Keratinocyte (primary cell): ENCODE measurements around the gene CTIF. TPM values are rescaled to one million over a fixed set of nuclear protein-coding genes. Genes with fewer than 3 reads are reported as not detected.

Experiments
- DNase-seq: peaks from one replicate; pipeline ENCODE4 v3.0.0-alpha.2; 2011; ENCODE audit warnings: low read depth, missing footprints, low spot score
- FAIRE-seq: peaks from 2 replicates; lab custom pipeline; 2011; peaks lifted over from hg19 to GRCh38; lab: Jason Lieb, UNC
- H2AFZ ChIP-seq: 2 replicates; pipeline ENCODE4 v1.6.0; 2012; ENCODE audit warnings: low read length, control low read depth, inconsistent platforms; ENCODE audit not compliant: control insufficient read depth
- H3K27ac ChIP-seq: 2 replicates; pipeline ENCODE4 v1.5.1; 2011; ENCODE audit warnings: low read length; ENCODE audit not compliant: control insufficient read depth, insufficient read depth
- H3K27me3 ChIP-seq: 3 replicates; pipeline ENCODE4 v1.6.0; 2011; ENCODE audit warnings: low read length; ENCODE audit not compliant: control insufficient read depth, insufficient read depth; ENCODE audit errors: extremely low read depth
- H3K36me3 ChIP-seq, 2 experiments: 2 replicates in 1 of 2; 3 replicates in 1 of 2; pipeline ENCODE4 v1.5.1; 2011; ENCODE audit warnings: low read length in 2 of 2, mild to moderate bottlenecking in 1 of 2; ENCODE audit not compliant: control insufficient read depth in 2 of 2, insufficient read depth in 2 of 2; ENCODE audit errors: extremely low read depth in 1 of 2
- H3K4me1 ChIP-seq: 3 replicates; pipeline ENCODE4 v1.5.1; 2011; ENCODE audit warnings: low read length; ENCODE audit not compliant: control insufficient read depth, insufficient read depth; ENCODE audit errors: extremely low read depth
- H3K4me2 ChIP-seq: 3 replicates; pipeline ENCODE4 v1.6.0; 2011; ENCODE audit warnings: low read depth, low read length; ENCODE audit not compliant: control insufficient read depth, insufficient read depth; ENCODE audit errors: extremely low read depth
- H3K4me3 ChIP-seq, 3 experiments: fragments of 200-600 bp in 1 of 3; sonication (generic) in 1 of 3; 2 replicates in 2 of 3; 3 replicates in 1 of 3; pipeline ENCODE4 v1.5.1; 2011 to 2016; ENCODE audit warnings: low read length in 3 of 3, mild to moderate bottlenecking in 3 of 3, control low read depth in 2 of 3, inconsistent platforms in 1 of 3, low read depth in 1 of 3, mixed read lengths in 1 of 3, mixed run types in 1 of 3, moderate library complexity in 1 of 3; ENCODE audit not compliant: control insufficient read depth in 2 of 3, insufficient read depth in 2 of 3; ENCODE audit errors: extremely low read depth in 1 of 3
- H3K79me2 ChIP-seq: 2 replicates; pipeline ENCODE4 v1.6.0; 2012; ENCODE audit warnings: low read length; ENCODE audit not compliant: control insufficient read depth, insufficient read depth
- H3K9ac ChIP-seq: 3 replicates; pipeline ENCODE4 v1.6.0; 2011; ENCODE audit warnings: low read length; ENCODE audit not compliant: control insufficient read depth, insufficient read depth; ENCODE audit errors: extremely low read depth
- H3K9me1 ChIP-seq: 3 replicates; pipeline ENCODE4 v1.6.0; 2011; ENCODE audit warnings: low read length; ENCODE audit not compliant: control insufficient read depth, insufficient read depth; ENCODE audit errors: extremely low read depth
- H3K9me3 ChIP-seq: 2 replicates; pipeline ENCODE4 v1.5.1; 2012; ENCODE audit warnings: low read depth, low read length; ENCODE audit not compliant: control insufficient read depth
- H4K20me1 ChIP-seq: 3 replicates; pipeline ENCODE4 v1.6.0; 2011; ENCODE audit warnings: low read length; ENCODE audit not compliant: control insufficient read depth, insufficient read depth; ENCODE audit errors: extremely low read depth
- CTCF ChIP-seq, 3 experiments: IDR thresholded peaks in 1 of 3; conservative IDR thresholded peaks in 1 of 3; optimal IDR thresholded peaks in 1 of 3; 2 replicates in 2 of 3; 3 replicates in 1 of 3; pipeline versions ENCODE3 to v1.5.1; 2011; ENCODE audit warnings: low read length in 3 of 3, mild to moderate bottlenecking in 3 of 3, moderate library complexity in 2 of 3, control low read depth in 1 of 3, inconsistent platforms in 1 of 3; ENCODE audit not compliant: insufficient read depth in 2 of 3; ENCODE audit errors: extremely low read depth in 1 of 3
- EZH2 ChIP-seq: IDR thresholded peaks from one replicate; pipeline ENCODE4 v1.6.1; 2012; ENCODE audit warnings: inconsistent platforms, mild to moderate bottlenecking, low read length, moderate library complexity
- dilution Hi-C: fragments of 300-500 bp; cut with MboI; formaldehyde crosslinking; loops from one replicate; pipeline ENCODE4 v1.7.0; 2020; ENCODE audit warnings: low sequenced_read_pairs; ENCODE audit not compliant: extremely low pct_ligation_motif_present
- polyA plus RNA-seq, 5 experiments: library from polyadenylated mRNA; depleted of rRNA in 3 of 5; stranded (reverse) in 3 of 5; stranded (forward) in 1 of 5; unstranded in 1 of 5; fragments of >200 nt; gene quantifications; 1 replicate in 1 of 5; 2 replicates in 3 of 5; 3 replicates in 1 of 5; pipeline versions ENCODE4 v1.2.1 to v1.2.3, GENCODE V29; 2011 to 2012; ENCODE audit warnings: missing spikeins in 2 of 5, low read depth in 1 of 5, low replicate concordance in 1 of 5

Gene CTIF
- polyA plus RNA-seq, 1 donor (not counting 4 experiments of a cell fraction or from before 2014, with no cell fraction given), result 15.0 TPM

GRCh38 chr18:48889981-48890762 is 351.3 kb downstream of the CTIF start:
- Histone ChIP-seq H3K79me2 (no peaks in the 10 kb centered on the region), H2AFZ (no peak overlapping the region), H4K20me1 (no peaks in the 10 kb centered on the region), H3K4me1 (peaks cover 13% of the 10 kb centered on the region), H3K4me3 (no peak overlapping the region), H3K9ac (no peak overlapping the region), H3K27ac (no peak overlapping the region), H3K9me3 (no peaks in the 10 kb centered on the region), H3K9me1 (no peaks in the 10 kb centered on the region), H3K36me3 (no peaks in the 10 kb centered on the region), H3K27me3 (no peaks in the 10 kb centered on the region), H3K4me2 (no peak overlapping the region)
- DNase-seq (no peak), FAIRE-seq (no peak)
- dilution Hi-C loops, result no loop called here
- TF ChIP-seq EZH2 (no peak), CTCF (optimal IDR thresholded peaks at IDR 0.05 in 1 of 3, IDR thresholded peaks at IDR 0.05 in 1 of 3, conservative IDR thresholded peaks at IDR 0.05 in 1 of 3; ENCODE audit: extremely low read depth in 1 of 3, insufficient read depth in 2 of 3, low read length in 3 of 3) (no peak)

- dilution Hi-C loops, result no loop called here
- peaks cover 13% of the 10 kb centered on the region for H3K4me1 ChIP-seq
- H3K79me2 ChIP-seq, result no peaks in the 10 kb centered on the region
- H3K9me3 ChIP-seq, result no peaks in the 10 kb centered on the region
- H4K20me1 ChIP-seq, result no peaks in the 10 kb centered on the region
- no peaks in the 10 kb centered on the region for H3K27me3 ChIP-seq
- no peak overlapping the region for H3K4me3 ChIP-seq
- no peak overlapping the region for H2AFZ ChIP-seq
- H3K9me1 ChIP-seq, result no peaks in the 10 kb centered on the region
- FAIRE-seq, result no peak
- no peaks in the 10 kb centered on the region for H3K36me3 ChIP-seq
- H3K4me2 ChIP-seq, result no peak overlapping the region
- no peak overlapping the region for H3K27ac ChIP-seq
- no peak for DNase-seq
- TF ChIP-seq CTCF (optimal IDR thresholded peaks at IDR 0.05 in 1 of 3, IDR thresholded peaks at IDR 0.05 in 1 of 3, conservative IDR thresholded peaks at IDR 0.05 in 1 of 3; ENCODE audit: extremely low read depth in 1 of 3, insufficient read depth in 2 of 3, low read length in 3 of 3) (no peak), EZH2 (no peak)
- no peak overlapping the region for H3K9ac ChIP-seq
Observed at GRCh38 chr18:48891721-48892120, 352.9 kb downstream of the CTIF start.
